Smooth muscle cell (in vitro differentiated cells): Measurements from ENCODE around the gene SORL1. TPM values are rescaled to one million over a fixed set of nuclear protein-coding genes. Genes with fewer than 3 reads are reported as not detected.

Experiments
- DNase-seq: peaks from one replicate; lab custom pipeline; 2025; ENCODE audit not compliant: unreplicated experiment; lab: John Stamatoyannopoulos, UW
- H2AFZ ChIP-seq: fragments of 200-600 bp; sonication (generic); 2 replicates; pipeline ENCODE4 v1.6.0; 2016; ENCODE audit warnings: antibody characterized with exemption, low read depth, mild to moderate bottlenecking
- H3F3A ChIP-seq: fragments of 200-600 bp; sonication (generic); 2 replicates; pipeline ENCODE4 v1.6.0; 2017; ENCODE audit warnings: antibody characterized with exemption, low read depth
- H3K27ac ChIP-seq: fragments of 200-600 bp; sonication (generic); 2 replicates; pipeline ENCODE4 v1.5.1; 2016; ENCODE audit warnings: low read depth, mild to moderate bottlenecking
- H3K27me3 ChIP-seq: fragments of 200-600 bp; sonication (generic); 2 replicates; pipeline ENCODE4 v1.6.1; 2016; ENCODE audit warnings: low read depth, mild to moderate bottlenecking
- H3K36me3 ChIP-seq: fragments of 200-600 bp; sonication (generic); 2 replicates; pipeline ENCODE4 v1.5.1; 2016; ENCODE audit warnings: low read depth
- H3K4me1 ChIP-seq: fragments of 200-600 bp; sonication (generic); 2 replicates; pipeline ENCODE4 v1.5.1; 2016; ENCODE audit warnings: low read depth
- H3K4me2 ChIP-seq: fragments of 200-600 bp; sonication (generic); 2 replicates; pipeline ENCODE4 v1.6.0; 2016; ENCODE audit warnings: mild to moderate bottlenecking
- H3K4me3 ChIP-seq: fragments of 200-600 bp; sonication (generic); 2 replicates; pipeline ENCODE4 v1.5.1; 2016; ENCODE audit warnings: mild to moderate bottlenecking
- H3K79me2 ChIP-seq: fragments of 200-600 bp; sonication (generic); 2 replicates; pipeline ENCODE4 v1.6.0; 2016; ENCODE audit warnings: low read depth, mild to moderate bottlenecking
- H3K9ac ChIP-seq: fragments of 200-600 bp; sonication (generic); 2 replicates; pipeline ENCODE4 v1.6.0; 2016; ENCODE audit warnings: low read depth
- H3K9me3 ChIP-seq: fragments of 200-600 bp; sonication (generic); replicated peaks from 2 replicates; pipeline ENCODE4 v1.5.1; 2016; ENCODE audit warnings: low read depth
- H4K20me1 ChIP-seq: fragments of 200-600 bp; sonication (generic); 2 replicates; pipeline ENCODE4 v1.6.0; 2016; ENCODE audit warnings: low read depth
- CTCF ChIP-seq: fragments of 200-600 bp; sonication (generic); IDR thresholded peaks from 2 replicates; pipeline ENCODE4 v1.5.1; 2017; ENCODE audit warnings: borderline replicate concordance, mild to moderate bottlenecking, antibody characterized with exemption; ENCODE audit not compliant: insufficient read depth, poor library complexity, severe bottlenecking
- WGBS: methylation state at CpG from one replicate; pipeline ENCODE4 v1.1.7; 2016; ENCODE audit warnings: low lambda C conversion rate; 5-methylcytosine and 5-hydroxymethylcytosine counted together
- polyA plus RNA-seq: library from polyadenylated mRNA; unstranded; fragments of >200 nt; fragmentation: Nextera tagmentation; extraction: Ambion mirVana; gene quantifications from 2 replicates; pipeline ENCODE4 v1.2.1, GENCODE V29; 2016
- total RNA-seq: library from RNA; depleted of rRNA; stranded (reverse); fragments of >200 nt; gene quantifications from 2 replicates; pipeline ENCODE4 v1.2.3, GENCODE V29; 2014

Gene SORL1
- total and polyA plus RNA-seq, 2 experiments from 2014 or later, result 1.2 to 5.8 TPM

GRCh38 chr11:121482231-121483129, 30.4 kb downstream of the SORL1 start:
- TF ChIP-seq CTCF, result no peak
- H3K27me3 ChIP-seq, result no peaks in the 10 kb centered on the region
- no peaks in the 10 kb centered on the region for H3K36me3 ChIP-seq
- no peak for DNase-seq
- no peak overlapping the region for H3K4me3 ChIP-seq
- peaks cover 21% of the 10 kb centered on the region for H3K4me1 ChIP-seq
- H3K9ac ChIP-seq, result no peak overlapping the region
- H3F3A ChIP-seq, result no peaks in the 10 kb centered on the region
- peak overlapping the region; percentile 86 for H2AFZ ChIP-seq
- peak overlapping the region; percentile 52 for H3K4me2 ChIP-seq
- WGBS, result 79% methylated on average over 9 of the region's 9 CpGs
- no peaks in the 10 kb centered on the region for H4K20me1 ChIP-seq
- no peaks in the 10 kb centered on the region for H3K9me3 ChIP-seq
- H3K79me2 ChIP-seq, result no peaks in the 10 kb centered on the region
- H3K27ac ChIP-seq, result no peak overlapping the region

- no peaks in the 10 kb centered on the region for H3F3A ChIP-seq
Measured at GRCh38 chr11:121483805-121484480, 31.8 kb downstream of the SORL1 start.

GRCh38 chr11:121485216-121485615, 33.1 kb downstream of the SORL1 start:
- H4K20me1 ChIP-seq, result no peaks in the 10 kb centered on the region
- no peak overlapping the region for H3K4me3 ChIP-seq
- TF ChIP-seq CTCF, result no peak
- no peaks in the 10 kb centered on the region for H3K79me2 ChIP-seq
- no peak overlapping the region for H3K9ac ChIP-seq
- no peaks in the 10 kb centered on the region for H3K27me3 ChIP-seq
- H3K9me3 ChIP-seq, result no peaks in the 10 kb centered on the region
- H3K27ac ChIP-seq, result no peak overlapping the region
- 95% methylated on average over 7 of the region's 7 CpGs for WGBS
- no peak overlapping the region for H3K4me2 ChIP-seq
- no peaks in the 10 kb centered on the region for H3F3A ChIP-seq
- no peaks in the 10 kb centered on the region for H3K36me3 ChIP-seq
- H3K4me1 ChIP-seq, result peaks cover under 1% of the 10 kb centered on the region
- H2AFZ ChIP-seq, result no peak overlapping the region
- DNase-seq, result no peak

More at GRCh38 chr11:121483805-121484480, 31.8 kb downstream of the SORL1 start:
- no peaks in the 10 kb centered on the region for H3K36me3 ChIP-seq
- H3K79me2 ChIP-seq, result no peaks in the 10 kb centered on the region
- no peaks in the 10 kb centered on the region for H3K27me3 ChIP-seq
- H4K20me1 ChIP-seq, result no peaks in the 10 kb centered on the region
- no peak overlapping the region for H3K9ac ChIP-seq
- no peak for DNase-seq
- no peak overlapping the region for H2AFZ ChIP-seq
- H3K4me3 ChIP-seq, result no peak overlapping the region
- peaks cover 13% of the 10 kb centered on the region for H3K4me1 ChIP-seq
- H3K27ac ChIP-seq, result no peak overlapping the region
- no peak overlapping the region for H3K4me2 ChIP-seq
- WGBS, result 92% methylated on average over 4 of the region's 4 CpGs
- TF ChIP-seq CTCF, result no peak
- no peaks in the 10 kb centered on the region for H3K9me3 ChIP-seq
